SU-DHL-6 (cell line): ENCODE results near the gene CATSPER1.
A peak's percentile ranks its signal among the peaks of the same experiment; 100 is the strongest.

ENCODE experiments used
- H2AFZ ChIP-seq: fragments of 200-600 bp; sonication (generic); 2 replicates; pipeline ENCODE4 v1.6.1; 2014; ENCODE audit warnings: low read depth, mild to moderate bottlenecking, moderate library complexity, mixed read lengths, antibody characterized with exemption, low read length; ENCODE audit not compliant: severe bottlenecking
- H3F3A ChIP-seq: fragments of 200-600 bp; shearing (Covaris generic); 2 replicates; pipeline ENCODE4 v1.6.0; 2016; ENCODE audit warnings: antibody characterized with exemption, mild to moderate bottlenecking; ENCODE audit not compliant: insufficient read depth
- H3K27ac ChIP-seq: fragments of 200-600 bp; sonication (generic); 2 replicates; pipeline ENCODE4 v1.5.1; 2016; ENCODE audit warnings: low read depth, mild to moderate bottlenecking, low read length, moderate library complexity, mixed read lengths
- H3K27me3 ChIP-seq: fragments of 200-600 bp; sonication (generic), shearing (Covaris generic); 2 replicates; pipeline ENCODE4 v1.6.0; 2014; ENCODE audit warnings: mild to moderate bottlenecking, low read length
- H3K36me3 ChIP-seq: fragments of 200-600 bp; sonication (generic); 2 replicates; pipeline ENCODE4 v1.6.1; 2014; ENCODE audit warnings: mild to moderate bottlenecking, low read length, mixed read lengths
- H3K4me2 ChIP-seq: fragments of 300-600, 200-600 bp; shearing (Covaris generic), sonication (generic); 2 replicates; pipeline ENCODE4 v1.6.0; 2014; ENCODE audit warnings: low read length, low read depth, mild to moderate bottlenecking; ENCODE audit not compliant: poor library complexity, severe bottlenecking
- H3K4me3 ChIP-seq: fragments of 200-600 bp; sonication (generic); 2 replicates; pipeline ENCODE4 v1.5.1; 2014; ENCODE audit warnings: antibody characterized with exemption, low read length, mild to moderate bottlenecking, mixed read lengths; ENCODE audit not compliant: insufficient read depth, poor library complexity, severe bottlenecking
- H3K79me2 ChIP-seq: fragments of 200-600 bp; sonication (generic); 2 replicates; pipeline ENCODE4 v1.6.1; 2014; ENCODE audit warnings: mild to moderate bottlenecking, low read length, moderate library complexity; ENCODE audit not compliant: insufficient read depth
- H3K9ac ChIP-seq: fragments of 200-600 bp; sonication (generic); 2 replicates; pipeline ENCODE4 v1.7.0; 2014; ENCODE audit warnings: mild to moderate bottlenecking, low read length
- H3K9me2 ChIP-seq: fragments of 200-600 bp; sonication (generic); replicated peaks from 2 replicates; pipeline ENCODE4 v1.6.1; 2014; ENCODE audit warnings: low read length; ENCODE audit not compliant: insufficient read depth
- H3K9me3 ChIP-seq: fragments of 200-600 bp; sonication (generic); 2 replicates; pipeline ENCODE4 v1.6.1; 2014; ENCODE audit warnings: low read length, mixed read lengths; ENCODE audit not compliant: insufficient read depth
- H4K20me1 ChIP-seq: fragments of 200-600 bp; sonication (generic); 2 replicates; pipeline ENCODE4 v1.6.1; 2014; ENCODE audit warnings: low read depth, mild to moderate bottlenecking, antibody characterized with exemption, low read length, moderate library complexity, mixed read lengths
- EZH2phosphoT487 ChIP-seq: fragments of 200-600 bp; sonication (generic), shearing (Covaris generic); conservative IDR thresholded peaks from 2 replicates; pipeline ENCODE4 v1.6.1; 2018; ENCODE audit warnings: mild to moderate bottlenecking, antibody characterized with exemption, low read length, moderate library complexity, mixed read lengths
- TF ChIP-seq, protein P1 (sequence below): fragments of 200-600 bp; sonication (generic); IDR thresholded peaks from one replicate; pipeline ENCODE4 v1.5.1; 2017; ENCODE audit warnings: antibody characterized with exemption, mild to moderate bottlenecking, low read length, moderate library complexity; ENCODE audit not compliant: insufficient read depth, poor library complexity, severe bottlenecking

The CATSPER1 gene

DNA sequence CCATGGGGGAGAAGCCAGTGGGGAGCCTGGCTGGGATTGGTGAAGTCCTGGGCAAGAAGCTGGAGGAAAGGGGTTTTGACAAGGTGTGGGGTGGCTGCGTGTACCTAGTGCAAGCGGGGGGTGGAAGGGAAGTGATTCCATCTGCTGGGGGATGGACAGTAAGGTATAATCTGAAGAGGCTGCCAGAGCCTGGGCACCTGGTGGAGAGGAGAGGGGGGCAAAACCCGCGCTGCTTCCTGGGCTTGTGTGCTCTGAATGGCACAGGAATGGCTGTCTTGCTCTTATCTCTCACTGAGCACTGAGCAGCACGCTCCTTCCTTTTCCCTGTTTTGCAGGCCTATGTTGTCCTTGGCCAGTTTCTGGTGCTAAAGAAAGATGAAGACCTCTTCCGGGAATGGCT is 23.0 kb downstream of the CATSPER1 start:
- no peaks in the 10 kb centered on the region for H3K27me3 ChIP-seq
- H3K9ac ChIP-seq = peak overlapping the region; percentile 78
- TF ChIP-seq, protein P1, sequence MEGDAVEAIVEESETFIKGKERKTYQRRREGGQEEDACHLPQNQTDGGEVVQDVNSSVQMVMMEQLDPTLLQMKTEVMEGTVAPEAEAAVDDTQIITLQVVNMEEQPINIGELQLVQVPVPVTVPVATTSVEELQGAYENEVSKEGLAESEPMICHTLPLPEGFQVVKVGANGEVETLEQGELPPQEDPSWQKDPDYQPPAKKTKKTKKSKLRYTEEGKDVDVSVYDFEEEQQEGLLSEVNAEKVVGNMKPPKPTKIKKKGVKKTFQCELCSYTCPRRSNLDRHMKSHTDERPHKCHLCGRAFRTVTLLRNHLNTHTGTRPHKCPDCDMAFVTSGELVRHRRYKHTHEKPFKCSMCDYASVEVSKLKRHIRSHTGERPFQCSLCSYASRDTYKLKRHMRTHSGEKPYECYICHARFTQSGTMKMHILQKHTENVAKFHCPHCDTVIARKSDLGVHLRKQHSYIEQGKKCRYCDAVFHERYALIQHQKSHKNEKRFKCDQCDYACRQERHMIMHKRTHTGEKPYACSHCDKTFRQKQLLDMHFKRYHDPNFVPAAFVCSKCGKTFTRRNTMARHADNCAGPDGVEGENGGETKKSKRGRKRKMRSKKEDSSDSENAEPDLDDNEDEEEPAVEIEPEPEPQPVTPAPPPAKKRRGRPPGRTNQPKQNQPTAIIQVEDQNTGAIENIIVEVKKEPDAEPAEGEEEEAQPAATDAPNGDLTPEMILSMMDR = no peak
- TF ChIP-seq EZH2phosphoT487 = no peak
- H3K9me3 ChIP-seq = no peaks in the 10 kb centered on the region
- peaks cover 3% of the 10 kb centered on the region; the same call in 1 of the 2 replicates for H3K36me3 ChIP-seq
- H4K20me1 ChIP-seq = no peaks in the 10 kb centered on the region; the same call in 1 of the 2 replicates
- peaks cover 4% of the 10 kb centered on the region; the same call in 1 of the 2 replicates for H3F3A ChIP-seq
- no peaks in the 10 kb centered on the region for H3K9me2 ChIP-seq
- H3K27ac ChIP-seq = 0 out of 2 replicates have a peak overlapping the region, but pooled peaks have one; percentile 89
- peak overlapping the region; percentile 87 for H3K4me3 ChIP-seq
- H3K79me2 ChIP-seq = peaks cover 26% of the 10 kb centered on the region
- peak overlapping the region; percentile 80 for H3K4me2 ChIP-seq
- no peak overlapping the region for H2AFZ ChIP-seq

DNA sequence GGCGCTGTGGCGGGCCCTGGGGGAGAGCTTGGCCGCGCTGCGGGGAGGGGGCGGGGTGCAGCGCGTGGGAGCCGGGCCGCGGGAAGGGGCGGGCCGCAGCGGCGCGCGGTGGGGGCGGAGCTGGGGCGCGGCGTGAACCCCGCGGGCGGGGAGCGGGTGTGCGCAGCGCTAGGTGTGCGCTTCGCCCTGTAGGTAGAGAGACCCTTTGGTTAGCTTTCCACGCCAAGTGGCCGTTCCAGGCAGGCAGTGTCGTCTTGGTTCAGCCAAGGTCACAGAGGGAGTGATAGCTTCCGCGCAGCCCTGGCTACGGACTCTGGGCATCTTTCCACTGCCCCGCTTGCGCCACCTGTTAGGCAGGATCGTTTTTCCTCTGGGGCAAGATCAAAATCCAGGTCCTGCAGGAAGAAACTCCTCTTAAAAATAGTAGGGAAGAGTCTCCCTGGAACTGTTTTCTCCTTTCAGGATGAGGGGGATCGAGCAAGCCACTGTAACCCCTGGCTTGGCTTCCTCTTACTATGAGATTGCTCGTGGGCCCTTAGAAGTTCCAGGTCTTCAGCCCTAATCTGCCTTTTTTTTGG is 23.5 kb downstream of the CATSPER1 start:
- H2AFZ ChIP-seq = peak overlapping the region; percentile 39
- peaks cover 26% of the 10 kb centered on the region for H3K79me2 ChIP-seq
- peaks cover 3% of the 10 kb centered on the region; the same call in 1 of the 2 replicates for H3K36me3 ChIP-seq

DNA sequence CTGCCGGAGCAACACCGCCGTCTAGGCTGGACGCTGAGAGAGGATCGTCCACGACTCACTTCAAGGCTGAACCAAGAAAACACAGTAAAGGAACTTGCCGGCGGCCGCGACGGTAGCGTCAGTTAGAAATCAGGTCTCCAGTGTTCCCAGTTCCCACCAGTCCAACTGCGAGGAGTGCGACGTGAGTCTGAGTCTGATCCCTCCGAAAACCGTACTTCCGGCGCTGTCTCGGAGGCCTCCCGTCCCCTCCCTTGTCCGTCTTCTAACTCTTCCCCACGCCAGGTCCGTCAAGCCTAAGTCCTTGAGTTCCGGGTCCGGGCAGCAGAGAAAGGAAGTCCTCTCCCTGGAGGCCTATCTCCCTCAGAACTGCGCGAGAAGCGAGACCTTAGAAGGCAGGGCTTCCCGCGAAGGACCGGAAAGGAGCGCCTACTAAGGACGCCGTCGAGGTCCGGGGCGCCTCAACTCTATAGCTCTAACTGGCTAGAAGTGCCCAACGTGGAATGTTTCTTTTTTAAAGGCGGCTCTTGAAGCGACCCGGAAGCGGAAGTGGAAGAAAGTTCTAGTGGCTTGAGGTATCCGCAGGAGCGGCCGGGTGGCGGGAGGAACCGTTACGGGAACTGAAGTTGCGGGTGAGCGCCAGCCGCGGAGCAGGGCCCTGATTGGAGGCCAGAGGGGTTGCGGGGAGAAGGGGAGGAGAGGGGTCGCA is 24.2 kb downstream of the CATSPER1 start, which contains the start of the genes BANF1 and EIF1AD:
TSS of gene BANF1 (plus strand) at position 562 of the 706 bp plus-strand sequence. CDS start 748 bp downstream, outside the sequence.
TSS of gene EIF1AD (minus strand) at position 216 of the 706 bp plus-strand sequence. CDS start 1,768 bp downstream, outside the sequence.
- peak within 1 kb of the TSS; percentile 87 for H3K4me3 ChIP-seq
- TF ChIP-seq EZH2phosphoT487 = no peak
- TF ChIP-seq, protein P1 = no peak
- no peaks in the 10 kb centered on the region for H3K27me3 ChIP-seq
- H3K9ac ChIP-seq = peak within 1 kb of the TSS; percentile 78
- H3K4me2 ChIP-seq = peak within 1 kb of the TSS; percentile 80
- H3K9me2 ChIP-seq = no peaks in the 10 kb centered on the region
- no peaks in the 10 kb centered on the region for H3K9me3 ChIP-seq
- H3F3A ChIP-seq = peaks cover 4% of the 10 kb centered on the region; the same call in 1 of the 2 replicates
- H3K27ac ChIP-seq = peak within 1 kb of the TSS; percentile 89
- H2AFZ ChIP-seq = peak within 1 kb of the TSS; percentile 39
- peaks cover 26% of the 10 kb centered on the region for H3K79me2 ChIP-seq
- peaks cover 3% of the 10 kb centered on the region; the same call in 1 of the 2 replicates for H3K36me3 ChIP-seq
- H4K20me1 ChIP-seq = no peaks in the 10 kb centered on the region; the same call in 1 of the 2 replicates

More for the DNA sequence above, 23.5 kb downstream of the CATSPER1 start:
- Histone ChIP-seq H3K27me3 (no peaks in the 10 kb centered on the region), H3K9ac (peak overlapping the region; percentile 78), H3K4me2 (peak overlapping the region; percentile 80), H3K27ac (peak overlapping the region; percentile 89), H3K4me3 (peak overlapping the region; percentile 87), H3F3A (peaks cover 4% of the 10 kb centered on the region; the same call in 1 of the 2 replicates), H3K9me3 (no peaks in the 10 kb centered on the region), H3K9me2 (no peaks in the 10 kb centered on the region), H4K20me1 (no peaks in the 10 kb centered on the region; the same call in 1 of the 2 replicates)
- TF ChIP-seq, protein P1 = no peak
- TF ChIP-seq EZH2phosphoT487 = no peak
